Neural progenitor cell (in vitro differentiated cells): ENCODE data around the gene FAM72C. TPM values are rescaled to one million over a fixed set of nuclear protein-coding genes. Genes with fewer than 3 reads are reported as not detected.
"Not testable (repeated sequence)": the region's sequence is repeated elsewhere in the genome, so short reads cannot be mapped to it uniquely, and the experiment has no call there.

Experiments
- DNase-seq: peaks from one replicate; pipeline ENCODE4 v3.0.0-alpha.2; 2016; ENCODE audit warnings: low spot score
- H2AFZ ChIP-seq: fragments of 200-600 bp; sonication (generic); replicated peaks from 2 replicates; pipeline ENCODE4 v1.6.1; 2016; ENCODE audit warnings: antibody characterized with exemption
- H3F3A ChIP-seq: fragments of 200-600 bp; sonication (generic); 2 replicates; pipeline ENCODE4 v1.6.1; 2016; ENCODE audit warnings: antibody characterized with exemption, low read depth
- H3K27ac ChIP-seq: fragments of 200-600 bp; sonication (generic); 2 replicates; pipeline ENCODE4 v1.5.1; 2016; ENCODE audit warnings: mild to moderate bottlenecking
- H3K27me3 ChIP-seq: fragments of 200-600 bp; sonication (generic); 2 replicates; pipeline ENCODE4 v1.6.1; 2016; ENCODE audit warnings: mild to moderate bottlenecking, moderate library complexity
- H3K36me3 ChIP-seq: fragments of 200-600 bp; sonication (generic); 2 replicates; pipeline ENCODE4 v1.5.1; 2016
- H3K4me1 ChIP-seq: fragments of 200-600 bp; sonication (generic); 2 replicates; pipeline ENCODE4 v1.6.1; 2016; ENCODE audit warnings: mixed run types
- H3K4me2 ChIP-seq: fragments of 200-600 bp; sonication (generic); 2 replicates; pipeline ENCODE4 v1.6.1; 2016
- H3K4me3 ChIP-seq: fragments of 200-600 bp; sonication (generic); 2 replicates; pipeline ENCODE4 v1.5.1; 2016
- H3K79me2 ChIP-seq: fragments of 200-600 bp; sonication (generic); 2 replicates; pipeline ENCODE4 v1.6.1; 2016; ENCODE audit warnings: low read depth
- H3K9ac ChIP-seq: fragments of 200-600 bp; sonication (generic); 2 replicates; pipeline ENCODE4 v1.6.1; 2016
- H3K9me3 ChIP-seq: fragments of 200-600 bp; sonication (generic); 2 replicates; pipeline ENCODE4 v1.5.1; 2016; ENCODE audit warnings: low read depth
- H4K20me1 ChIP-seq: fragments of 200-600 bp; sonication (generic); 2 replicates; pipeline ENCODE4 v1.6.1; 2016; ENCODE audit warnings: low read depth
- H3K27ac Mint-ChIP-seq: 3 replicates; pipeline ENCODE4 v1.8.0; 2021; ENCODE audit warnings: mixed read lengths
- H3K27me3 Mint-ChIP-seq: 2 replicates; pipeline ENCODE4 v1.8.0; 2022; ENCODE audit warnings: low read depth, mild to moderate bottlenecking, inconsistent platforms, moderate library complexity, mixed read lengths; ENCODE audit not compliant: insufficient read depth
- H3K36me3 Mint-ChIP-seq: 3 replicates; pipeline ENCODE4 v1.8.0; 2021; ENCODE audit warnings: mixed read lengths
- H3K4me1 Mint-ChIP-seq: 3 replicates; pipeline ENCODE4 v1.8.0; 2021; ENCODE audit warnings: mixed read lengths
- H3K4me3 Mint-ChIP-seq: 3 replicates; pipeline ENCODE4 v1.8.0; 2021; ENCODE audit warnings: mild to moderate bottlenecking, moderate library complexity, mixed read lengths
- H3K9me3 Mint-ChIP-seq: 3 replicates; pipeline ENCODE4 v1.8.0; 2020; ENCODE audit warnings: mixed read lengths
- small RNA-seq: library from RNA; depleted of rRNA; stranded (forward); fragments of <200 nt; gene quantifications from one replicate; pipeline ENCODE3, GENCODE V24; 2015
- total RNA-seq: library from RNA; depleted of rRNA; stranded (reverse); fragments of >200 nt; gene quantifications from 2 replicates; pipeline ENCODE4 v1.2.3, GENCODE V29; 2015; ENCODE audit warnings: low replicate concordance

The FAM72C gene
- total RNA-seq, 1 donor from 2014 or later, result 14.8 TPM

DNA sequence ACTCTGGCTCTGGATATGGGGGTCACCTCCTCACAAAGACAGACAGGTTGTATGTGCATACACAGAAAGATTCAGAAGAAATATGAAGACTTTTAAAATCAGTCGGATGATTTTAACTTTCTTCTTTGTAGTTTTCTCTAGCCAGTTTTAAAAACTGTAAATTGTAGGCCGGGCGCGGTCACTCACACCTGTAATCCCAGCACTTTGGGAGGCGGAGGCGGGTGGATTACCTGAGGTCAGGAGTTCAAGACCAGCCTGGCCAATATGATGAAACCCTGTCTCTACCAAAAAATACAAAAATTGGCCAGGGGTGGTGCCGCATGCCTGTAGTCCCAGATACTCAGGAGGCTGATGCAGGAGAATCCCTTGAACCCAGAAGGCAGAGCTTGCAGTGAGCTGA lies 58.1 kb downstream of the FAM72C start:
- not testable (repeated sequence) for H3K27me3 ChIP-seq, H4K20me1 ChIP-seq, H3K27me3 Mint-ChIP-seq, H3K4me1 ChIP-seq, H3K36me3 Mint-ChIP-seq, H3K27ac ChIP-seq, H3K4me1 Mint-ChIP-seq, H3K4me3 ChIP-seq, H3K4me3 Mint-ChIP-seq, DNase-seq, H3K4me2 ChIP-seq, H3K79me2 ChIP-seq, H2AFZ ChIP-seq, H3K9me3 Mint-ChIP-seq, H3F3A ChIP-seq, H3K9ac ChIP-seq, H3K27ac Mint-ChIP-seq, H3K36me3 ChIP-seq, H3K9me3 ChIP-seq

Small RNA genes lying within 50 kb of the gene (small RNA-seq; reads per million reads assigned to genes)
- gene HIST2H3PS2, result not detected
